Measurements from ENCODE around the gene RAB22A.

The RAB22A gene

GRCh38 chr20:58309591-58310290, at the start of gene RAB22A:
RAB22A (plus strand) TSS chr20:58309715; CDS start chr20:58309977, 262 bp downstream.
- DNase-seq (ENCODE audit: low read depth): peak; percentile 57

- DNase-seq (ENCODE audit: low read depth): no peak
Observed at GRCh38 chr20:58260006-58260405, 49.5 kb upstream of the RAB22A start.

- no peak for DNase-seq (ENCODE audit: low read depth)
Observed at GRCh38 chr20:58261660-58262059, 47.9 kb upstream of the RAB22A start.

GRCh38 chr20:58264271-58264670, 45.2 kb upstream of the RAB22A start:
- DNase-seq (ENCODE audit: low read depth): no peak

- DNase-seq (ENCODE audit: low read depth): no peak
Observed at GRCh38 chr20:58267389-58268215, 41.9 kb upstream of the RAB22A start.

- no peak for DNase-seq (ENCODE audit: low read depth)
Observed at GRCh38 chr20:58268421-58268821, 41.1 kb upstream of the RAB22A start.

GRCh38 chr20:58268936-58269619, 40.4 kb upstream of the RAB22A start:
- DNase-seq (ENCODE audit: low read depth): no peak

- no peak for DNase-seq (ENCODE audit: low read depth)
Observed at GRCh38 chr20:58271606-58272351, 37.7 kb upstream of the RAB22A start.

- DNase-seq (ENCODE audit: low read depth): no peak
Observed at GRCh38 chr20:58274384-58274783, 35.1 kb upstream of the RAB22A start.

- no peak for DNase-seq (ENCODE audit: low read depth)
Observed at GRCh38 chr20:58277107-58277506, 32.4 kb upstream of the RAB22A start.

- no peak for DNase-seq (ENCODE audit: low read depth)
Observed at GRCh38 chr20:58277578-58278472, 31.7 kb upstream of the RAB22A start.

- no peak for DNase-seq (ENCODE audit: low read depth)
Observed at GRCh38 chr20:58286729-58287128, 22.8 kb upstream of the RAB22A start.

- DNase-seq (ENCODE audit: low read depth): no peak
Observed at GRCh38 chr20:58287638-58288037, 21.9 kb upstream of the RAB22A start.

- no peak for DNase-seq (ENCODE audit: low read depth)
Observed at GRCh38 chr20:58289143-58289542, 20.4 kb upstream of the RAB22A start.

GRCh38 chr20:58293453-58293852, 16.1 kb upstream of the RAB22A start:
- DNase-seq (ENCODE audit: low read depth): no peak

GRCh38 chr20:58294497-58295455, 14.7 kb upstream of the RAB22A start:
- no peak for DNase-seq (ENCODE audit: low read depth)

- DNase-seq (ENCODE audit: low read depth): no peak
Observed at GRCh38 chr20:58296051-58296837, 13.3 kb upstream of the RAB22A start.

- no peak for DNase-seq (ENCODE audit: low read depth)
Observed at GRCh38 chr20:58297394-58297793, 12.1 kb upstream of the RAB22A start.

- no peak for DNase-seq (ENCODE audit: low read depth)
Observed at GRCh38 chr20:58300321-58300720, 9.2 kb upstream of the RAB22A start.
